GM12865 (cell line): Measurements from ENCODE around the gene POLR2A.
"Not testable (repeated sequence)": the region's sequence is repeated elsewhere in the genome, so short reads cannot be mapped to it uniquely, and the experiment has no call there.

Source experiments
- DNase-seq: peaks from one replicate; pipeline ENCODE4 v3.0.0; 2010; ENCODE audit warnings: low read depth
- H3K4me3 ChIP-seq: 2 replicates; pipeline ENCODE4 v1.5.1; 2011; ENCODE audit warnings: mild to moderate bottlenecking, low read depth, low read length, control low read depth
- TF ChIP-seq, protein P1 (sequence below): IDR thresholded peaks from 2 replicates; pipeline ENCODE4 v1.5.1; 2011; ENCODE audit warnings: low read length, control low read depth, low read depth, inconsistent platforms; ENCODE audit not compliant: insufficient read depth; ENCODE audit errors: missing control alignments

POLR2A gene

DNA sequence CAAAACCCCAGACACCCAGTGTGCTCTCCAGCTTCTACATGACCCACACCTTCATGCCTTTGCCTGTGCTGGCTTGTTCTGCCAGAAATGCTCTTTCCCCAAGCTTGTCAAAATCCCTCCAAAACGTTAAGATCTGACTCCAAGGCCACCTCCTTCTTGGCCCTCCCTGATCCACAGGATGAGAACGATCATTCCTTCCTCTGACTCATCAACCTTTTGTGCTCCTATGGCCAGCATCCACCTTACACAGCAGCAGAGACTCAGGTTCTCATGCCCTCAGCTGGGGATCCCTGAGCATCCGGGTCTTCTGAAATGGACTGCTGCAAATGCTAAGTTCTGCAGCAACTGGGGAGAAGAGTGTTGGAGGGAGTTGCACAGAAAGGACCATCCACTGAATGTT is 7.7 kb upstream of the POLR2A start:
- no peak overlapping the region for H3K4me3 ChIP-seq
- TF ChIP-seq, protein P1, sequence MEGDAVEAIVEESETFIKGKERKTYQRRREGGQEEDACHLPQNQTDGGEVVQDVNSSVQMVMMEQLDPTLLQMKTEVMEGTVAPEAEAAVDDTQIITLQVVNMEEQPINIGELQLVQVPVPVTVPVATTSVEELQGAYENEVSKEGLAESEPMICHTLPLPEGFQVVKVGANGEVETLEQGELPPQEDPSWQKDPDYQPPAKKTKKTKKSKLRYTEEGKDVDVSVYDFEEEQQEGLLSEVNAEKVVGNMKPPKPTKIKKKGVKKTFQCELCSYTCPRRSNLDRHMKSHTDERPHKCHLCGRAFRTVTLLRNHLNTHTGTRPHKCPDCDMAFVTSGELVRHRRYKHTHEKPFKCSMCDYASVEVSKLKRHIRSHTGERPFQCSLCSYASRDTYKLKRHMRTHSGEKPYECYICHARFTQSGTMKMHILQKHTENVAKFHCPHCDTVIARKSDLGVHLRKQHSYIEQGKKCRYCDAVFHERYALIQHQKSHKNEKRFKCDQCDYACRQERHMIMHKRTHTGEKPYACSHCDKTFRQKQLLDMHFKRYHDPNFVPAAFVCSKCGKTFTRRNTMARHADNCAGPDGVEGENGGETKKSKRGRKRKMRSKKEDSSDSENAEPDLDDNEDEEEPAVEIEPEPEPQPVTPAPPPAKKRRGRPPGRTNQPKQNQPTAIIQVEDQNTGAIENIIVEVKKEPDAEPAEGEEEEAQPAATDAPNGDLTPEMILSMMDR: no peak
- DNase-seq: no peak

DNA sequence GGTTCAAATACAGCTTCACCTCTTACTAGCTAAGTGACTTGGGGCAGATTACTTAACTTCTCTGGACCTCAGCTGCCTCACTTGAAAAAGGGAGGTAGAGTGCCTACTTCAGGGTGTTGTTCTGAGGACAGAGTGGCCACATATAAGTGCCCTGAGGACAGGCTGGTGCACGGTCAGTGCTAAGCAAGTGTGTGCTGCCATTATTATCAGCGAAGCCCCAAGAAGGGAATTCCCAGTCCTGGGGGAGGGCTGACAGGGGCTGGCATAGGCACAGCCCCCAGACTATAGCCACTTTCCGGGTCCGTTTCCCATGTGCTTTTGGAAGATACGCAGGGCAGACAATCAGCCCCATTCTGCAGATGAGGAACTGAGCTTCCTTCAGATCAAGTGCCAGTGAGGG is 7.2 kb upstream of the POLR2A start:
- TF ChIP-seq, protein P1: no peak
- DNase-seq: no peak
- no peak overlapping the region for H3K4me3 ChIP-seq

DNA sequence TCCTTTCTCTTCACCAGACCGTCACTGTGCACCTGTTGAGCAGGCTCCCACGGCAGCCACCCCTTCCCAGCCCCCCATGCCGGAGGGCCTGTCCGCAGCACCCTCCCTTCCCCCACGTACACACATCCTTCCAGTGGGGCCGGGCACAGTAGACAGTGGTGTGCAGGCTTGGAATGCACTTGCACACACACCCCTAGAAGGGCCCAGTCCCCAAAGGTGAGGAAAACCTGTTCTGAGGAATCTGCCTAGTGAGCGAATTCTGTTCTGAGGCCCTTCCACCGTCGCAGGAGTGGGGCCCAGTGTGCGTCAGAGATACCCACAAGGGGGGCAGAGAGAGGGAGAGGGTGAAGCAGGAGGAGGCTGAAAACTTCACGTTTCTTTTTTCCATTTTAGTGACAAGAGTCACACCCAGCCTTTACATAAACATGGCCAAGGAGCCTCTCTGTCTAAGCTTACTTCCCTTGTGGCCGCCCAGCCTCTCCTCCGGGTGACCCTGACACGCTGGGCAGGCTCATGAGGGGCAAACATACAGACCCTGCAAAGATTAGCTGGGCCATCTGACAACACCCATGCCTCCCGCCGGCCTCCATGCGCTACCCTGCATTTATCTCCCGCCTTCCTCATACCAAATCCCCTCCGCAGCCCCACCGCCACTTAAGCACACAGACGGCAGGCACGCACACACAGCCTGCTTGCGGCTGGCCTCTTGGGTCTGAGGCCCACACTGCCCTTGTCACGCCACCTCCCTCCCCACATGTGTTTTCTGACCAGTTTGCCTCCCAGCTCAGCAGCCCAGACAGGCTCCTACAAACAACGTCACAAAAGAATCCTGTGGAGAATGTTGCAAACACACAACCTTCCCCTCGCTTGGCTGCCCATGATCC is 6.5 kb upstream of the POLR2A start:
- TF ChIP-seq, protein P1: no peak
- no peak overlapping the region for H3K4me3 ChIP-seq
- DNase-seq: no peak

DNA sequence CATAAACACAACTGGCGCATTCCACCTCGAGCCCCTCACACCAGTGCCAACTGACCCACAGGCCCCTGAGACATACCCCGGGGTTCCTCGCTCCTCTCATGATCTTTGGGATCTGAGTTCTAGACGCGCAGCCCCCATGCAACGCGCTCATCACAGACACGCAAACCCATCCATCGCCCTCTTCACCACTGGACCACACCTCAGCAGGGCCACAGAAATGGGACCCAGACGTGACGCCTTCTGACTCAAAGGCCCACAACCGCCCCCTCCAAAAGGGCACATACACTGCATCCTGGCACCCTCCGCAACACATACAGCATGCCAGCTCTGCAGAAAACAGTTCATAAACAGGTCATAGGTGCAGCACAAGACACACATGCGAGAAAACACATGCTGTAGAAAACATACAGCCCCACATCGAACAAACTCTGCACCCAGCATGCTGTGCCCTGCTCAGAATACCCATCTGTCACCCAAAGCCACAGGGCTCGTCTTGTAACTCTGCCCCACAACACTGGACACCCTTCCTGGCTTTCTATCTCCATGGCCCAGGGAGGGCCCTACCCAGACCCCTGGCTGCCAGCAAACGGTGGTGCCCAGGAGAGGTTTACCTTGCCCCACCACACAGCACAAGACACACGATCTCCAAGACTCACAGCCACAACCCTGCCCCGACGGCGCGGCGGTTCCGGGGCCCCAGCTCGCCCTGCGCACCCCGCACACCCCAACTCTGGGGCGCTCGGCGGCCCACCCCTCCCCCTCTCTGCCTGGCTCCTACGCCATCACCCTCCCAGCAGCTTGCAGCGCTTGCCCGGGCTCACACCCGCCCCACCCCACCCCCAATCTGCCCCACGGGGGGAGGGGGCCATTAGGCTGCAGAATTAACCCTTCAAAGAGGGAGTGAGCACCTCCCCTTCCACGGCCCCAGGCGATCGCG is 5.6 kb upstream of the POLR2A start:
- TF ChIP-seq, protein P1: no peak
- peak; percentile 45 for DNase-seq
- peak overlapping the region; percentile 81 for H3K4me3 ChIP-seq

DNA sequence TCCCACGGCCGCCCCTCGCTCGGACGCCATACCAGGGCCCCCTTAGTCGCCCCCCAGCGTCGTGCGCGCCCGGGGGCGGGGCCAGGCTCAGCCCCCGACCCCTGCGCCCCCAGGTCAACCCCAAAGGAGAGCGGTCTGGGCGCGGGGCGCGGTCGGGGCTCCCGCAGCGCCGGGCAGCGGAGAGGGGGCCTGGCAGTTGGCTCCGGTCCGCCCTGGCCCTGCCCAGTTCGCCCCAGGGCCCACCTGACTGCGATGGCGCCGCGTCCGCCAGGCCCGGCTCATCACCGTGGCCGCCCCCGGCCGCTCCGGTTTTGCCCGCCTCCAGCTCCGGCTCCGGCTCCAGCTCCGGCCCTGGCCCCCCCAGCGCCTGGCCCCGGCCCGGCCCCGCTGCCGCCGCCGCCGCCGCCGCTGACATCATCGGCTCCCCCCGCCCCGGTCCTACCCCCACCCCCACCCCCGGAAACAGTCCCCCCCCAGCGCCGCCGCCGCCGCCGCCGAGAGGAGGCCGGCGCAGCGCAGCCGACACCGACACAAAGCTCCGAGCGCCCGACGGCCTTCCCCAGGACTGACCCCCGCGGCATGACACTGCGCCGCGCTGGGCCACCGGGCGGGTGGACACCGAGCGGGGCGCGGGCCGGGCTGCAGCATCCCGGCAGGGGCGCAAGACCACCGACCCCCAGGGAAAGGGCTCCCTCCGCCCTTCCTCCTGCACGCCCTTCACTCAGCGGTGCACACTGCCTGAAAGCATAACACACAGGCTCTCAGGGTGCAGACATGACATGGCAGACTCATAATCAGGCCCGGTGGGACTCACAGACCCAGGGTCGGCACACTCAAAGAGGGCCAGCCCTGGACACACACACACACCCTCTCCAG is 4.7 kb upstream of the POLR2A start, which contains the start of gene ZBTB4:
Gene ZBTB4 (minus strand): TSS at position 419 of the 876 bp plus-strand sequence. CDS start 12,830 bp downstream, outside the sequence.
- H3K4me3 ChIP-seq: peak within 1 kb of the TSS; percentile 81
- peak; percentile 58 for DNase-seq
- TF ChIP-seq, protein P1: no peak

DNA sequence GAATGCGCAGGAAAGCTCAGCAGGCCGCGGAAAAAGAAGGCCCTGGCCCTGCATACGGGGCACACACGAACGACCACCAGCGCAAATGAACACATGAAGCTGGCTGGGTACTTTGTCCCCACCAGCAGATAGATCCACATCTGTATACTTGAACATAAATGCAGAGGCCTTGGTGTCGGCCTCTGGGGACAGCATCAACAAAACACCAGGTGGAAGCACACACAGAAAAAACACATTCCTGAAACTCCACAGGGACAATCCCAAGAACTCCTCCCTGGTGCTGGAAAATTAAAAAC is 4.1 kb upstream of the POLR2A start:
- H3K4me3 ChIP-seq: peak overlapping the region; percentile 80
- DNase-seq: no peak
- TF ChIP-seq, protein P1: no peak

DNA sequence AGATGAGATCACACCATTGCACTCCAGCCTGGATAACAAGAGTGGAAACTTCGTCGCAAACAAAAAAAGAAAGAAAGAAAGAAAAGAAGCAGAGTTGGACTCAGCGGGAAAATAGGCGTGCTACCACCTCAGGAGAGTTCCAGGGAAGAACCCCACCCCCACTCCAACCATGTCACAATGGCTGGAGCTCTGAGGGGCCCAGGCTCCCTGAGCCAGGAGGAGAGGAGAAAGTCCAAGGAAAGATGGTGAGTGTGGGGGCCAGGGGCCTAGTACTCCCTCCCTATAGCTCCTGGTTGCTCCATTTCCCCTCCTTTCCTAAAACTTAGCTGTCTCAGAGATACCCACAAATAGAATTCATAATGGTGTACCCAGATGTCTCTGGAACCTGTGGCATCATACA is 2.9 kb upstream of the POLR2A start, which contains the start of gene SLC35G6:
Gene SLC35G6 (plus strand): TSS at position 172 of the 400 bp plus-strand sequence. CDS start 71 bp downstream, at position 243.
- H3K4me3 ChIP-seq: peak within 1 kb of the TSS; percentile 80
- DNase-seq: not testable (repeated sequence)

DNA sequence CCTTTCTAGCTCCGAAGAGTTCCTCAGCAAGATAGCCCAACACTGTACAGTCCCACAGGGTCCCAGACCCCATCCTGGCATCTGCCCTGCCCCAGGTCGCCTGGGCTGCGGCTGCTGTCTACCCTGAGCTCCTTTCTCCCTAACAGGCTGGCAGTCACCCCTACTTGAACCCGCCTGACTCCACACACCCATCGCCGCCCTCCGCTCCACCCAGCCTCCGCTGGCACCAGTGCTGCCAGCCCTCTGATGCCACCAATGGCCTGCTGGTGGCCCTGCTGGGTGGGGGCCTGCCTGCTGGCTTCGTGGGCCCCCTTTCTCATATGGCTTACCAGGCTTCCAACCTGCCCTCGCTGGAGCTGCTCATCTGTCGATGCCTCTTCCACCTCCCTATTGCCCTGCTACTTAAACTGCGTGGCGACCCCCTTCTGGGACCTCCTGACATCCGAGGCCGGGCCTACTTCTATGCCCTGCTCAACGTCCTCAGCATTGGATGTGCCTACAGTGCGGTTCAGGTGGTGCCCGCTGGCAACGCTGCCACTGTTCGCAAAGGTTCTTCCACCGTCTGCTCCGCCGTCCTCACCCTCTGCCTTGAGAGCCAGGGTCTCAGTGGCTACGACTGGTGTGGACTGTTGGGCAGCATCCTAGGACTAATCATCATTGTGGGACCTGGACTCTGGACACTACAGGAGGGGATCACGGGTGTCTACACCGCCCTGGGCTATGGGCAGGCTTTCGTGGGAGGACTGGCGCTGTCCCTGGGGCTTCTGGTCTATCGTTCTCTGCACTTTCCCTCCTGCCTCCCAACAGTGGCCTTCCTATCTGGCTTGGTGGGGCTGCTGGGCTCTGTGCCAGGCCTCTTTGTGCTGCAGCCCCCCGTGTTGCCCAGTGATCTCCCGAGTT is 2.1 kb upstream of the POLR2A start:
- not testable (repeated sequence) for H3K4me3 ChIP-seq, DNase-seq

DNA sequence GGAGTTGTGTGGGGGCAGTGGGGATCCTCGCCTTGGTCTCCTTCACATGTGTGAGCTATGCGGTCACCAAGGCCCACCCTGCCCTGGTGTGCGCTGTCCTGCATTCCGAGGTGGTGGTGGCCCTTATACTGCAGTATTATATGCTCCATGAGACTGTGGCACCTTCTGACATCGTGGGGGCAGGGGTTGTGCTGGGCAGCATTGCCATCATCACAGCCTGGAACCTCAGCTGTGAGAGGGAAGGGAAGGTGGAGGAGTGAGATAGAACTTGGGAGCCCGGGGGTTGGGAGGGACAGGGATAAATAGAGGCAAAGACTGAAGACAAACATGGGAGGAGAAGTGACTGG is 1.5 kb upstream of the POLR2A start:
- H3K4me3 ChIP-seq: peak overlapping the region; percentile 72
- DNase-seq: not testable (repeated sequence)
